Measurements from ENCODE around the gene ARFIP2.

DNA sequence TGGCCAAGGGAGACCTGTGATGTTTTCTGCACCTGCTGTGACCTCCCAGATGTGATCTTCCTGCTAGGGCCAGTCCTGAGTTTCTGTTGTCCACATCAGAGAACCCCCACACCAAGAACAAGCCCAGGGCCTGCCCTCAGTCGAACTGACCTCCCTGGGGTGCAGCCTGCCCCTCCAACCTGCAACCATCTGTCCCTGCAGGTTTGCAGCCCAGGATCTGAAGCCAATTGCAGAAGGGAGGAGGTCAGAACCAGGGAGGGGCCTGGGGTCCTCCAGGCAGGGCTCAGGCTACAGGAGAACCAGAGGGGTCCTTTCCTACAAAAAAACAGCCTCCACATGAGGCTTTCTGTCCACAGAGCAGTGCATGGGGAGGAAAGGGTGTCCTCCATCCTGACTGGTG lies 8.2 kb downstream of the ARFIP2 start:
- TF ChIP-seq POLR2A (IDR thresholded peaks at IDR 0.05) (no peak), CTCF (IDR thresholded peaks at IDR 0.05) (no peak)

Data from sigmoid colon (tissue), 3 donors.